Liver (tissue), 9 donors: Measurements from ENCODE around the gene CAVIN2. TPM values are rescaled to one million over a fixed set of nuclear protein-coding genes. Genes with fewer than 3 reads are reported as not detected.

Source experiments
- DNase-seq: peaks from one replicate; pipeline ENCODE4 v3.0.0-alpha.2; 2017; ENCODE audit warnings: low spot score
- H3K27ac ChIP-seq, 2 donors: one replicate each; pipeline ENCODE4 v1.7.0; 2013; ENCODE audit warnings: inconsistent platforms in 2 of 2, low read length in 2 of 2, control low read depth in 1 of 2, low read depth in 1 of 2, mild to moderate bottlenecking in 1 of 2
- H3K27me3 ChIP-seq, 4 donors: one replicate each; pipeline versions ENCODE4 v1.6.1 to v1.7.0; 2013; ENCODE audit warnings: low read length in 3 of 4, inconsistent platforms in 1 of 4, mild to moderate bottlenecking in 1 of 4, moderate library complexity in 1 of 4; ENCODE audit not compliant: control insufficient read depth in 4 of 4, insufficient read depth in 4 of 4
- H3K36me3 ChIP-seq, 4 donors: one replicate each; pipeline versions ENCODE4 v1.6.1 to v1.7.0; 2013; ENCODE audit warnings: low read length in 3 of 4, mild to moderate bottlenecking in 3 of 4, low read depth in 1 of 4, moderate library complexity in 1 of 4; ENCODE audit not compliant: control insufficient read depth in 4 of 4, insufficient read depth in 3 of 4
- H3K4me1 ChIP-seq, 4 donors: one replicate each; pipeline versions ENCODE4 v1.6.1 to v1.7.0; 2013; ENCODE audit warnings: low read length in 3 of 4, mild to moderate bottlenecking in 3 of 4, moderate library complexity in 1 of 4; ENCODE audit not compliant: control insufficient read depth in 4 of 4, insufficient read depth in 4 of 4
- H3K4me3 ChIP-seq, 3 donors: one replicate each; pipeline versions ENCODE4 v1.6.1 to v1.7.0; 2013; ENCODE audit warnings: low read length in 3 of 3, control low read depth in 1 of 3, low read depth in 1 of 3, mild to moderate bottlenecking in 1 of 3
- H3K9ac ChIP-seq, 2 donors: one replicate each; pipeline ENCODE4 v1.7.0; 2013; ENCODE audit warnings: low read length in 2 of 2, mild to moderate bottlenecking in 2 of 2, moderate library complexity in 2 of 2, control low read depth in 1 of 2, low read depth in 1 of 2
- H3K9me3 ChIP-seq, 4 donors: one replicate each; pipeline versions ENCODE4 v1.6.1 to v1.7.0; 2013; ENCODE audit warnings: low read length in 3 of 4; ENCODE audit not compliant: control insufficient read depth in 4 of 4
- CTCF ChIP-seq: fragments of 150-350 bp; IDR thresholded peaks from 2 replicates; pipeline ENCODE4 v1.5.1; 2017; ENCODE audit warnings: improper control_type of control experiment, low read depth, low read length; ENCODE audit not compliant: missing input control
- FOXA1 ChIP-seq: IDR thresholded peaks from 2 replicates; pipeline ENCODE4 v1.6.1; 2016; ENCODE audit warnings: antibody characterized with exemption
- FOXA2 ChIP-seq: IDR thresholded peaks from 2 replicates; pipeline ENCODE4 v1.6.1; 2016; ENCODE audit warnings: antibody characterized with exemption
- GABPA ChIP-seq, 2 donors: IDR thresholded peaks in 1 of 2; conservative IDR thresholded peaks in 1 of 2; 2 replicates each; pipeline ENCODE4 v1.6.1; 2016; ENCODE audit warnings: antibody characterized with exemption in 2 of 2, mild to moderate bottlenecking in 1 of 2, moderate library complexity in 1 of 2
- HNF4A ChIP-seq, 2 donors: conservative IDR thresholded peaks; 2 replicates each; pipeline ENCODE4 v1.6.1; 2016; ENCODE audit warnings: antibody characterized with exemption in 2 of 2, mild to moderate bottlenecking in 2 of 2
- JUND ChIP-seq, 2 donors: IDR thresholded peaks; 2 replicates each; pipeline ENCODE4 v1.6.1; 2016; ENCODE audit warnings: antibody characterized with exemption in 2 of 2
- MAX ChIP-seq: IDR thresholded peaks from 2 replicates; pipeline ENCODE4 v1.6.1; 2016; ENCODE audit warnings: antibody characterized with exemption
- NR2F2 ChIP-seq: IDR thresholded peaks from 2 replicates; pipeline ENCODE4 v1.6.1; 2016; ENCODE audit warnings: antibody characterized with exemption
- REST ChIP-seq: IDR thresholded peaks from 2 replicates; pipeline ENCODE4 v1.6.1; 2016; ENCODE audit warnings: antibody characterized with exemption, mild to moderate bottlenecking
- RXRA ChIP-seq, 2 donors: IDR thresholded peaks; 2 replicates each; pipeline ENCODE4 v1.6.1; 2017 to 2018; ENCODE audit warnings: antibody characterized with exemption in 2 of 2, mild to moderate bottlenecking in 1 of 2
- TAF1 ChIP-seq: conservative IDR thresholded peaks from 2 replicates; pipeline ENCODE4 v1.6.1; 2016; ENCODE audit warnings: antibody characterized with exemption, mild to moderate bottlenecking
- YY1 ChIP-seq: IDR thresholded peaks from 2 replicates; pipeline ENCODE4 v1.6.1; 2016; ENCODE audit warnings: antibody characterized with exemption, mild to moderate bottlenecking
- WGBS: extraction: QIAGEN DNeasy Blood & Tissue Kit; methylation state at CpG from one replicate; pipeline ENCODE4 v1.1.7; 2013; 5-methylcytosine and 5-hydroxymethylcytosine counted together
- polyA plus RNA-seq, 2 donors: library from polyadenylated mRNA; stranded (reverse) in 1 of 2; unstranded in 1 of 2; fragments of 200-250 nt in 1 of 2; fragments of >200 nt in 1 of 2; fragmentation: Nextera tagmentation in 1 of 2; extraction: Ambion mirVana in 1 of 2; gene quantifications; one replicate each; pipeline versions ENCODE4 v1.2.1 to v1.2.3, GENCODE V29; 2013 to 2015
- total RNA-seq, 2 donors: library from RNA; depleted of rRNA; stranded (reverse); fragments of >200 nt; gene quantifications; one replicate each; pipeline ENCODE4 v1.2.3, GENCODE V29; 2014
- TF ChIP-seq, protein P1 (sequence below): IDR thresholded peaks from 2 replicates; pipeline ENCODE4 v1.6.1; 2016; ENCODE audit warnings: antibody characterized with exemption
- TF ChIP-seq, protein P2 (sequence below): IDR thresholded peaks from 2 replicates; pipeline ENCODE4 v1.6.1; 2016; ENCODE audit warnings: antibody characterized with exemption
- donor health status: healthy.
- donor health status: healthy.
- donor health status: healthy.
- donor health status: healthy.
- donor health status: healthy.

The CAVIN2 gene
- total and polyA plus RNA-seq, 4 donors, result 13.3 to 20.7 (median 14.0) TPM

- TF ChIP-seq, protein P1, sequence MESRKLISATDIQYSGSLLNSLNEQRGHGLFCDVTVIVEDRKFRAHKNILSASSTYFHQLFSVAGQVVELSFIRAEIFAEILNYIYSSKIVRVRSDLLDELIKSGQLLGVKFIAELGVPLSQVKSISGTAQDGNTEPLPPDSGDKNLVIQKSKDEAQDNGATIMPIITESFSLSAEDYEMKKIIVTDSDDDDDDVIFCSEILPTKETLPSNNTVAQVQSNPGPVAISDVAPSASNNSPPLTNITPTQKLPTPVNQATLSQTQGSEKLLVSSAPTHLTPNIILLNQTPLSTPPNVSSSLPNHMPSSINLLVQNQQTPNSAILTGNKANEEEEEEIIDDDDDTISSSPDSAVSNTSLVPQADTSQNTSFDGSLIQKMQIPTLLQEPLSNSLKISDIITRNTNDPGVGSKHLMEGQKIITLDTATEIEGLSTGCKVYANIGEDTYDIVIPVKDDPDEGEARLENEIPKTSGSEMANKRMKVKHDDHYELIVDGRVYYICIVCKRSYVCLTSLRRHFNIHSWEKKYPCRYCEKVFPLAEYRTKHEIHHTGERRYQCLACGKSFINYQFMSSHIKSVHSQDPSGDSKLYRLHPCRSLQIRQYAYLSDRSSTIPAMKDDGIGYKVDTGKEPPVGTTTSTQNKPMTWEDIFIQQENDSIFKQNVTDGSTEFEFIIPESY, result no peak
- no peak for TF ChIP-seq RXRA (IDR thresholded peaks at IDR 0.05)
- TF ChIP-seq YY1, result no peak
- TF ChIP-seq FOXA2, result no peak
Observed at GRCh38 chr2:191878548-191879279, 31.8 kb upstream of the CAVIN2 start (continued).

DNA sequence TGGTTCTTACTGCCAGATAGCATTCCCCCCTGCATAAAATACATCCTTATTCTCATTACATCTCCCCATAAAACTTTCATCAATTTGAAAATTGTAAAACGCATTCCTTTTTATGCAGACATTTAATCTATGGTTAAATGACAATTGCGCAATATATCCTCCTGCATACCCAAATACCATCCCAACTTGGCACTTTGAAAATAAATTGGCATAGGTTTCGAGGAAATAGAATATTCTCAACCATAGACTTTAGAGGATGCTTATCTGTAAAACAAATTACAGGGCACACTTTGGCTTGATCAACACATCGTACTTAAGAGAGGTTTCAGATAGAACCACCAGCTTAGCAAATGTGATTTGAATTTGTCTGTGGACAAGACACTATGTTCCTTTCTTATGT is 31.0 kb upstream of the CAVIN2 start:
- TF ChIP-seq NR2F2 (no peak), MAX (no peak), FOXA1 (no peak), REST (no peak), JUND (IDR thresholded peaks at IDR 0.05) (no peak), GABPA (IDR thresholded peaks at IDR 0.05 in 1 of 2, conservative IDR thresholded peaks at IDR 0.05 in 1 of 2) (no peak), CTCF (no peak)
- TF ChIP-seq, protein P2, sequence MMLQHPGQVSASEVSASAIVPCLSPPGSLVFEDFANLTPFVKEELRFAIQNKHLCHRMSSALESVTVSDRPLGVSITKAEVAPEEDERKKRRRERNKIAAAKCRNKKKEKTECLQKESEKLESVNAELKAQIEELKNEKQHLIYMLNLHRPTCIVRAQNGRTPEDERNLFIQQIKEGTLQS, result no peak
- WGBS, result 93% methylated on average over 4 of the region's 4 CpGs
- Histone ChIP-seq H3K27me3 (no peaks in the 10 kb centered on the region), H3K36me3 (no peaks in the 10 kb centered on the region), H3K27ac (no peak overlapping the region), H3K9me3 (no peaks in the 10 kb centered on the region), H3K9ac (no peak overlapping the region), H3K4me1 (no peaks in the 10 kb centered on the region), H3K4me3 (no peak overlapping the region)
- DNase-seq, result no peak

- Histone ChIP-seq H3K27me3 (no peaks in the 10 kb centered on the region), H3K36me3 (no peaks in the 10 kb centered on the region), H3K9ac (no peak overlapping the region), H3K27ac (no peak overlapping the region), H3K4me1 (no peaks in the 10 kb centered on the region), H3K4me3 (no peak overlapping the region), H3K9me3 (no peaks in the 10 kb centered on the region)
- 84% methylated on average over 2 of the region's 2 CpGs for WGBS
- TF ChIP-seq CTCF (no peak), REST (no peak), MAX (no peak), JUND (IDR thresholded peaks at IDR 0.05) (no peak), FOXA2 (no peak), TAF1 (no peak), HNF4A (conservative IDR thresholded peaks at IDR 0.05) (no peak)
- no peak for DNase-seq
Observed at GRCh38 chr2:191875859-191876258, 29.0 kb upstream of the CAVIN2 start.
